ENCODE data around the gene ITPKC. TPM values are rescaled to one million over a fixed set of nuclear protein-coding genes. Genes with fewer than 3 reads are reported as not detected.

ITPKC gene
- total and polyA plus RNA-seq, 2 of the 13 experiments (the other 11 are each of a cell fraction or from before 2014, with no cell fraction given), result 6.9 to 11.2 TPM

GRCh38 chr19:40714441-40715299 lies 2.2 kb upstream of the ITPKC start (continued):
- no peak for TF ChIP-seq NR2F6 (IDR thresholded peaks at IDR 0.05)
- no peak for TF ChIP-seq NR2F6 (CRISPR knock-in tag; IDR thresholded peaks at IDR 0.05)
- no peak for TF ChIP-seq FOXO1 (CRISPR knock-in tag; IDR thresholded peaks at IDR 0.05)
- TF ChIP-seq DPF2 (CRISPR knock-in tag; IDR thresholded peaks at IDR 0.05; ENCODE audit: borderline replicate concordance, low read depth), result no peak
- TF ChIP-seq EED (CRISPR knock-in tag; IDR thresholded peaks at IDR 0.05), result no peak
- TF ChIP-seq HMGXB3 (CRISPR knock-in tag; IDR thresholded peaks at IDR 0.05; ENCODE audit: borderline replicate concordance), result no peak
- TF ChIP-seq CENPX (CRISPR knock-in tag; IDR thresholded peaks at IDR 0.05), result no peak
- no peak for TF ChIP-seq ZKSCAN8 (CRISPR knock-in tag; IDR thresholded peaks at IDR 0.05; ENCODE audit: borderline replicate concordance)
- no peak for TF ChIP-seq ZZZ3 (CRISPR knock-in tag; IDR thresholded peaks at IDR 0.05; ENCODE audit: borderline replicate concordance)
- no peak for TF ChIP-seq ZFAT (CRISPR knock-in tag; conservative IDR thresholded peaks at IDR 0.05)
- no peak for TF ChIP-seq SIN3B (IDR thresholded peaks at IDR 0.05; ENCODE audit: low read length)
- TF ChIP-seq IRX3 (CRISPR knock-in tag; IDR thresholded peaks at IDR 0.05; ENCODE audit: borderline replicate concordance, low read depth), result no peak
- TF ChIP-seq ZNF446 (CRISPR knock-in tag; IDR thresholded peaks at IDR 0.05), result no peak
- no peak for TF ChIP-seq ZNF607 (CRISPR knock-in tag; IDR thresholded peaks at IDR 0.05; ENCODE audit: borderline replicate concordance)
- TF ChIP-seq AGO1 (IDR thresholded peaks at IDR 0.05; ENCODE audit: low read depth, low read length, poor library complexity, severe bottlenecking), result no peak
- TF ChIP-seq MIER2 (CRISPR knock-in tag; IDR thresholded peaks at IDR 0.05), result no peak
- TF ChIP-seq YEATS4 (CRISPR knock-in tag; IDR thresholded peaks at IDR 0.05; ENCODE audit: borderline replicate concordance), result no peak
- no peak for TF ChIP-seq ATF3 (CRISPR knock-in tag; IDR thresholded peaks at IDR 0.05)
- no peak for TF ChIP-seq BCLAF1 (IDR thresholded peaks at IDR 0.05)
- TF ChIP-seq PREB (CRISPR knock-in tag; IDR thresholded peaks at IDR 0.05), result no peak
- no peak for TF ChIP-seq ZNF326 (CRISPR knock-in tag; IDR thresholded peaks at IDR 0.05; ENCODE audit: borderline replicate concordance)
- TF ChIP-seq RNF2 (conservative IDR thresholded peaks at IDR 0.05; ENCODE audit: low read depth), result no peak

Measured in HepG2 (cell line).